HL-60 (cell line): ENCODE measurements around the gene NPHS2.

Experiments
- CTCF ChIP-seq: IDR thresholded peaks from one replicate; pipeline ENCODE4 v1.5.1; 2011; ENCODE audit warnings: low read length, control low read depth, inconsistent platforms; ENCODE audit not compliant: insufficient read depth
- REST ChIP-seq: IDR thresholded peaks from 2 replicates; pipeline ENCODE4 v1.6.1; 2012; ENCODE audit warnings: low read depth; ENCODE audit not compliant: insufficient replicate concordance

GRCh38 chr1:179529482-179530195, 46.1 kb downstream of the NPHS2 start:
- TF ChIP-seq CTCF: no peak
- TF ChIP-seq REST: no peak
